ENCODE results near the gene NFATC2. TPM values are rescaled to one million over a fixed set of nuclear protein-coding genes. Genes with fewer than 3 reads are reported as not detected.
"Not testable (repeated sequence)": the region's sequence is repeated elsewhere in the genome, so short reads cannot be mapped to it uniquely, and the experiment has no call there.

The NFATC2 gene
- total RNA-seq, 1 experiment from 2014 or later: 0.06 TPM

GRCh38 chr20:51540580-51540979, 1.9 kb downstream of the NFATC2 start:
- no peak for DNase-seq (ENCODE audit: low read depth)

- DNase-seq (ENCODE audit: low read depth): not testable (repeated sequence)
Observed at GRCh38 chr20:51540074-51540473, 2.4 kb downstream of the NFATC2 start.

GRCh38 chr20:51536116-51537069, 6.1 kb downstream of the NFATC2 start:
- DNase-seq (ENCODE audit: low read depth): no peak

- DNase-seq (ENCODE audit: low read depth): no peak
Observed at GRCh38 chr20:51535674-51536073, 6.8 kb downstream of the NFATC2 start.

- DNase-seq (ENCODE audit: low read depth): no peak
Observed at GRCh38 chr20:51535075-51535386, 7.5 kb downstream of the NFATC2 start.

GRCh38 chr20:51533291-51534172, 9.0 kb downstream of the NFATC2 start:
- DNase-seq (ENCODE audit: low read depth): peak; percentile 15

- no peak for DNase-seq (ENCODE audit: low read depth)
Observed at GRCh38 chr20:51532577-51533191, 9.8 kb downstream of the NFATC2 start.

- no peak for DNase-seq (ENCODE audit: low read depth)
Observed at GRCh38 chr20:51531712-51532456, 10.6 kb downstream of the NFATC2 start.

GRCh38 chr20:51531141-51531710, 11.3 kb downstream of the NFATC2 start:
- DNase-seq (ENCODE audit: low read depth): no peak

- no peak for DNase-seq (ENCODE audit: low read depth)
Observed at GRCh38 chr20:51529758-51530157, 12.8 kb downstream of the NFATC2 start.

GRCh38 chr20:51529081-51529681, 13.3 kb downstream of the NFATC2 start:
- no peak for DNase-seq (ENCODE audit: low read depth)

GRCh38 chr20:51528263-51529027, 14.1 kb downstream of the NFATC2 start:
- DNase-seq (ENCODE audit: low read depth): no peak

- DNase-seq (ENCODE audit: low read depth): no peak
Observed at GRCh38 chr20:51526754-51527153, 15.8 kb downstream of the NFATC2 start.

GRCh38 chr20:51526106-51526470, 16.4 kb downstream of the NFATC2 start:
- DNase-seq (ENCODE audit: low read depth): no peak

GRCh38 chr20:51525241-51526105, 17.0 kb downstream of the NFATC2 start:
- DNase-seq (ENCODE audit: low read depth): no peak

GRCh38 chr20:51523276-51524013, 19.1 kb downstream of the NFATC2 start:
- DNase-seq (ENCODE audit: low read depth): no peak

- no peak for DNase-seq (ENCODE audit: low read depth)
Observed at GRCh38 chr20:51522207-51522606, 20.3 kb downstream of the NFATC2 start.

GRCh38 chr20:51517839-51518238, 24.7 kb downstream of the NFATC2 start:
- no peak for DNase-seq (ENCODE audit: low read depth)
